HG03159 (cell line): Measurements from ENCODE around the gene CYB5R2.
A peak's percentile ranks its signal among the peaks of the same experiment; 100 is the strongest.

Source experiments
- ATAC-seq: cut with Tn5 transposase; IDR thresholded peaks from one replicate; pipeline ENCODE4 v1.9.1; 2021; ENCODE audit warnings: mild to moderate bottlenecking, moderate library complexity; ENCODE audit not compliant: unreplicated experiment

Gene CYB5R2

GRCh38 chr11:7672960-7673723 is at the start of gene CYB5R2:
Gene CYB5R2, minus strand, starts transcription at chr11:7673500. Its CDS starts 675 bp downstream, at chr11:7672825.
- no peak for ATAC-seq

- ATAC-seq, result no peak
Observed at GRCh38 chr11:7714786-7715185, 41.5 kb upstream of the CYB5R2 start.

DNA sequence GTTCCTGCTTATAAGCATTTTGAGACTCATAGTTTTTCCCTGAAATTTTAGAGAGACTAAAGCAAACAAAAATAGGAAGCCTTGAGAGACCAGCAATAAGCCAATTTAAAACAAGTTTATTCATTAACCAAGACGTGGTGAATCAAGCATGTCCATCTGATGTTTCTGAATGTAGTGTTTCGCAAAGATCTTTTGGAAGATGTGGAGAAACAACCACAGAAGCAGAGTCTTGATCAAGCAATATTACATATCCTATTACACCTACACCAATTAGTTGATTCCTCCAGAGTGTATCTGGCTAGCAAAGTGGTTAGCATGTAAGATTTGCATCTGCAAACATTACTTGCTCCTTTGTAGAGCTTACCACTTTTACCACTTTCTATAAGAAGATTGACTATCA is 33.1 kb upstream of the CYB5R2 start, which contains the start of gene OVCH2:
TSS of gene OVCH2 (minus strand) at position 101 of the 400 bp plus-strand sequence. CDS start at position 18, 83 bp downstream.
- ATAC-seq, result no peak

DNA sequence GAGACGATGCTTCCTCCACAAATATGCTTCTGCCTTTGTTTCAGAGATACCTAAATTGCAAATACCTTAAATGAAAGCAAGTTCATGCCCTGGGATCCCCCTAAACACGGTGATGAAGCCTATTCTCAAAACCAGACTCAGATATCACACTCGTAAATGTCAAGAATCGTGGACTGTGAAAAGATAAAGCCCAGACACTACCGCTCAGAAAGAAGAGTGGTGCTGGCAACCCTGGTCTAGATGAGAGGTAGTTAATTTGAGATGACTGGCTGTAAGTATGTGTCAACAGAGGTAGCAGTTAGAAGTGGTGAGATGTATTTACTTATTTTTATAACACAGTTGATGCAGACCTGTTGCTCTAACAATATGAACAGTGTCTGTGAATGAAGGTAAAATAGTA is 30.4 kb upstream of the CYB5R2 start:
- no peak for ATAC-seq

DNA sequence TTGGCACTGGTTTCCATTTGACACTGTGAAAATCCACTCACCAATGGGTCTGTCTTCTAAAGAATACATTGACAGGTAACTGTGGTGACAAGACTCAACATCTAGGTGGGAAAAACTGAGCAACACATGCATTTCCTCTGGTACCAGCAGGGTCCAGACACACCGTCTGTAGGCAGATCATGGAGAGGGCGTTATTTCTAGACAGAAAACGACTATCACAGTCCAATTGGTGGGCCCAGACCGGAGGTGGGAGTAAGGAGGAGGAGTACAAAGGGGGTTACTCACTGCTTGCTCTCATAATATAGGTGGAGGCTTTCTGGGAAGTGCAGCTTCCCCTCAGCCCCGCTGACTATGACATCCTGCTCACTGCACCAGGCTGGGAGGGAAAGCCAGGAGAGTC is 23.1 kb upstream of the CYB5R2 start:
- ATAC-seq, result no peak

DNA sequence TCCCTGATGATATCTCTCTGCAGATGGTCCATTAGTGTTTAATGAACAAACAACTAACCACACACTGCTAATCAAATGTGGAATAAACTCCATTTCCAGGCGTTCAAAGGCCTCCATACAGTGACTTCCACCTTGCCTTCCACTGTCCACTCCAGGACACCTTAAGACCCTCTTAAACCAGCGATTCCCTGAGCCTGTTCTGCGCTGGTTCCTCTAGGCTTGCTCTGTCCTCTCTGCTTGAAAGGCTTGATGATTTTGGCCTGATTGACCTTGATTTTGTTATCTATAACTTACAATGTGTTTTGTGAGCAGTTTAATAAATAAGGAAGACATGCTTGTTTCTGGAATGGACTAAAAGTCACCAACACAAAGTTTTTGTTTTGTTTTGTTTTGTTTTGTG is 20.9 kb upstream of the CYB5R2 start:
- no peak for ATAC-seq

DNA sequence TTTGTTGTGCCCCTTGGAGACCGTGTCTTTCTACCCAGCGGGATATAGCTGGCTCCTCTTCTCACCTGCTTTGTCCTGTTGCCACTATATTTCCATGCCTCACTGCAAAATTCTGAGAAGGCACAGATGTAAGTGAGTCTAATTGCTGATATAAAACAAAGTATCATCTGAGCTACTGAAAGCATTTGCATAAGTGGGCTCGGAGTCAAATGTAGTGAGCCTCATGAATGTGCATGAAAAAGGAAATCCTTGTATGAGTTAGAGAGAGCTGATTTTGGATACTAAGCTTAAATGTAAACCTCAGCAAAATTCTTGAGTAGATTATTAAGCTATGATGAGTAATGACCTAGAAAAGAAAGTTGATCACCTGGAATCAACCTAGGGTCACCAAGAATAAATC is 19.1 kb upstream of the CYB5R2 start:
- ATAC-seq, result no peak

- ATAC-seq, result no peak
Observed at GRCh38 chr11:7691759-7692350, 18.6 kb upstream of the CYB5R2 start.

GRCh38 chr11:7690648-7691047 is 17.3 kb upstream of the CYB5R2 start:
- peak; percentile 53 for ATAC-seq

- no peak for ATAC-seq
Observed at GRCh38 chr11:7689239-7689638, 15.9 kb upstream of the CYB5R2 start.

GRCh38 chr11:7688238-7688826 is 15.0 kb upstream of the CYB5R2 start:
- peak; percentile 83 for ATAC-seq

DNA sequence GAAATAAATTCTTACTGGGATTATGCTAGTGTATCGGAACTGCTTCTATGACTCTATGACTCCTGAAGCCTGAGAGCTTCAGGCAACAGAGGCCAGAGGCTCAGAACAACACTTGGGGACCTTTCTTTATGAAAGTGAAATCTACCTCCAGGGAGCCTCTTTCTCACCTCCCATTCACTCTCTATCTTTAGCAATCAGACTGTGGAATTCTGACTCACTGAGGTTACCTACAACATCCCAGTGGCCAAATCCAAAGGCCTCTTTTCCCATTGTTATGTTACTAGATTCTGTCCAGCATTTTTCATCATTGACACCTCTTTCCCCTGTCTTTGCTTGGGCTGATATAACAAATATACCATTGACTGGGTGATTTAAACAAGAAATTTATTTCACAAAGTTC is 14.1 kb upstream of the CYB5R2 start:
- no peak for ATAC-seq

- ATAC-seq, result no peak
Observed at GRCh38 chr11:7686761-7687160, 13.5 kb upstream of the CYB5R2 start.

- no peak for ATAC-seq
Observed at GRCh38 chr11:7683571-7683970, 10.3 kb upstream of the CYB5R2 start.

DNA sequence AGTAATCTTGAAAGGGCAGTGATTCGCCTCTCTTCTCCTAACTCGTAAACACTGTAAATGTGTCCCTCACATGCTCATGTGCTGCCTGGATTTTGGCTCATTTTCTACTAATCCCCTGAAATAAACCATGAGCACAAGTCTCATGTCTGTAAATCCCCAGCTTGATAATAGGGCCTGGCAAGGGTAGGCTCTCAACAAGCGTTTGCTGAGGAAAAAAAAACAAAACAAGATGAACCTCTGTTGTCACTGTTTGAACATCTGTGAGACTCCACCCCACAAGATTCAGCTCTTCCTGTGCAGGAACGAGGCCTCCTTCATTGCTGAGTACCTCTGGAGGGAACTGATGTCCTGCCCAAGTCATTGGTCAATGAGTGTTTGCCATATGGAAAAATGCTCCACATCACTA is 4.5 kb upstream of the CYB5R2 start:
- no peak for ATAC-seq

GRCh38 chr11:7677071-7677470 is 3.8 kb upstream of the CYB5R2 start:
- no peak for ATAC-seq

GRCh38 chr11:7675631-7676030 is 2.3 kb upstream of the CYB5R2 start:
- no peak for ATAC-seq

DNA sequence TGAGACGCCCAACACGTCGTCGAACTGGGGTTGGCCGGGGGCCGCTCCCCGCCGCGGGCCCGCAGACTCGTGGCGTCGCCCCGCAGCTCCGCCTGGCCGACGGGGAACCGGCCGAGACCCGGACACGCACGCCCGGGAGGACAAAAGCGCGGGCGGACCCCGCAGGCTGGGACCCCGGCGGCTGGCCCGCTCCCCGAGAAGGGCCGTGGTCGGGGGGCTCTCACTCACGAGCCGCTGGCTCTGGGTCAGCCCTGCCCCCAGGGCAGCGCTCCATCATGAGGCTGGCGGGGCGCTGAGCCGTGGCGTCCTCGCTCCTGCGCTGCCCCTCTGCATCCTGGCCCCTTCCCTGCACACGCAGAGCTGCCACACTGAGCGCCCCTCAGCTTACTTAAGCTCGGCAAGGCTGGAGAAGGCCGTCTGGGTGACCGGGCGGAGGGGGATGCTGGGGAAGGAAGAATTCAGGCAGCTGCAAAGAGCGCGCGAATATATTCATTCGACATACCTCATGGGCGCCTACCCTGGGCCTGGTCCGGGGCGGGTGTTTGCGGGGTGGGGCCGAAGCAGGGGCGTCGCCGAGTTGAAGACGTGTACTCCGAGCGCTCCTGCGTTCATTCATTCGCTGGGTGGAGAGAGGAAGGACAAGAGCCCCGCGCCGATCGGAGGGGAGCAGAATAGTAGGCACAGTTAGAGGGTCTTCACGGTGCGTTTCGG is 579 bp upstream of the CYB5R2 start:
- ATAC-seq, result no peak

DNA sequence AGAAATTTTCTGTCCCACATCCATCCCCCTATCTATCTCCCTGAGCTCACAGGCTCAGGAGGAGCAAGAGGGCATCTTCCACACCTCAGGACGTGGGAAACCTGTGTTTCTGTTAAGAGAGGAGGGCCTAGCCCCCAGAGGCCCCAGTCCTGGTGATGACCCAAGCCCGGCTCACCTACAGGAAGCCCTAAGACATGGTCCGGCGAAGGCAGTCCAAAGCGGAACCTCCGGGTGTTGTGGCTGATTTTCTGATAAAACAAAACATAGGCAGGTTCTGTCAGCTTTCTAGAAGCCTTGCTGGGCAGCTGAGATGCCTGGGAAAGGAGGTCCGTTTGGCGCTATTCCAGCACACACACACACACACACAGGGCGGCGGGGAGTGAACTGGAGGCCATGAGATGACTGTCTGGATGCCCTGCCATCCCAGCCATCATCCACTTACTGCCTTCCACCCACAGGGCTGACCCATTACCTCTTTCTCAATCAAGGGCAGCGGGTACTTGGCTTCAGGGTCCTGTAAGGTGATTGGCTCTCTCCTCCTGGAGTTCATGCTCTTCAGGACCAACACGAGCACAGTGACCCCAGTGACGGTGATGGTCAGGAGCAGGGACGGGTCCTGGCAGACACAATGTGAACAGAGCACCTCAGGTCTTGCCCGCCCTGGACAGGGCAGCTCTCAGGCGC is 882 bp downstream of the CYB5R2 start:
- ATAC-seq, result no peak

DNA sequence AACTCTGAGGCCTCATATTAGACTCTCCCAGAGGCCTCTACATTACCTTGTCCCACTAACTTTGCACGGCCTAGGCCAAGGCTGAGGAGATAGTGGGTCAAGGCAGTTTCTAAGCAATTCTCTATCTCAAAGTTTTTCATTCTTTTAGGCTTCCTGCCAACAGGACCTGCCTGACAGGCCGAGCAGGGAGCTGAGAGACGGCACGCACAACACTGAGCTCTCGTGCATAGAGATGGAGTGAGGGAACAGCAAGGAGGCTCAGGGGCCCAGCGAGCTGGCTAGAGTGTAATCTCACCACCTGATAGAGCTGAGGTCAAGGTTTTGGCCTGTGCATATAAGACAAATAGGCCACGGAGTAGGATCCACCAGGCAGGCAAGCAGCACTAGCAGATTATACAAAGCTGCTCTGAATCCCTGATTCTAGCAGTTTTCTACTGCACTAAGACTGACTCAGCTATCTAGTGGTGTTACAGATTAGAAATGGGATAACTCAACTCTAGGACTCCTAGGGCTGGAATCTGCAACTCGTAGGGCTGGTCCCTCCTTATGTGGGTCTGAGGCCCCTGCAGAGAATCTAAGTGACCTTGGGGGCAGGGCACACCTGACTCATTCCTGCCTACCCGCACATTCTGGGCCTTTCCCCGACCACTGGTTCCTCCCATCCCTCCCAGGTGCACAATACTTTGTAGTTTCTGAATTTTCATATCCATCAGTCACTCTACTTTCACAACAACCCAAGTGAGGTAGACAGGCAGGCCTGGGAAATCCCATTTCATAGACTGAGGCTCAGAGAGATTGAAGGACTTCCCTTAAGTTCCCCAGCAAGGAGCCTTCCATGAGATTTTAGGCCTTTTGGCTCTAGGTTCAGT is 1.7 kb downstream of the CYB5R2 start:
- ATAC-seq, result peak; percentile 60
